Measurements from ENCODE around the gene MYO9B. TPM values are rescaled to one million over a fixed set of nuclear protein-coding genes. Genes with fewer than 3 reads are reported as not detected.

MYO9B gene
- polyA plus RNA-seq, 1 donor: 40.1 TPM

DNA sequence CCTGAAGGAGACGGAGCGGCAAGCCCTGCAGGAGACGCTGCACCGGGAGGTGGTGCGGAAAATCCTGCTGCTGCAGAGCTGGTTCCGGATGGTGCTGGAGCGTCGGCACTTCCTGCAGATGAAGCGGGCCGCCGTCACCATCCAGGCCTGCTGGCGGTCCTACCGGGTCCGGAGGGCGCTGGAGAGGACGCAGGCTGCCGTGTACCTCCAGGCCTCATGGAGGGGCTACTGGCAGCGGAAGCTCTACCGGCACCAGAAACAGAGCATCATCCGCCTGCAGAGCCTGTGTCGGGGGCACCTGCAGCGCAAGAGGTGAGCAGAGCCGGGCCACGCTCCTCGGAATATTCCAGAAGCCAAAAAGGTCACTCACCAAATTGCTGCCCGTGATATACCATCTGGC lies 117.2 kb downstream of the MYO9B start:
- DNase-seq: no peak

- no peak for DNase-seq
These were observed 119.0 kb downstream of the MYO9B start for GRCh38 chr19:17194608-17195007.

- no peak for DNase-seq
These were observed 119.5 kb downstream of the MYO9B start for GRCh38 chr19:17195106-17195505.

GRCh38 chr19:17196610-17197009 lies 121.0 kb downstream of the MYO9B start:
- DNase-seq: no peak

DNA sequence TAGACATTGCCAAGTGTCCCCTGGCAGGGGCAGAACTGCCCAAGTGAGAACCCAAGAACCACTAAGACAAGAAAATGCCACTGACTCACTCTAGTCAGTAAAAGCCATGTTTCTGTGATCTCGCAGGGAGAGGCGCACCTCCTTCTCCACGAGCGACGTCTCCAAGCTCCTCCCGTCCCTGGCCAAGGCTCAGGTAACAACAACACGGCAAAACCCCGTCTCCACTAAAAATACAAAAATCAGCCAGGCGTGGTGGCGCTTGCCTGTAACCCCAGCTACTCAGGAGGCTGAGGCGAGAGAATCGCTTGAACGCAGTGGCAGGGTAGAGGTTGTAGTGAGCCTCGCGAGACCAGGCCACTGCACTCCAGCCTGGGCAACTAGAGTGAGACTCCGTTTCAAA lies 122.1 kb downstream of the MYO9B start:
- DNase-seq: no peak

GRCh38 chr19:17200408-17201079 lies 125.0 kb downstream of the MYO9B start:
- DNase-seq: no peak

- no peak for DNase-seq
These were observed 126.7 kb downstream of the MYO9B start for GRCh38 chr19:17202249-17202648.

- DNase-seq: no peak
These were observed 127.1 kb downstream of the MYO9B start for GRCh38 chr19:17202713-17203112.

- DNase-seq: no peak
These were observed 129.9 kb downstream of the MYO9B start for GRCh38 chr19:17205237-17206140.

DNA sequence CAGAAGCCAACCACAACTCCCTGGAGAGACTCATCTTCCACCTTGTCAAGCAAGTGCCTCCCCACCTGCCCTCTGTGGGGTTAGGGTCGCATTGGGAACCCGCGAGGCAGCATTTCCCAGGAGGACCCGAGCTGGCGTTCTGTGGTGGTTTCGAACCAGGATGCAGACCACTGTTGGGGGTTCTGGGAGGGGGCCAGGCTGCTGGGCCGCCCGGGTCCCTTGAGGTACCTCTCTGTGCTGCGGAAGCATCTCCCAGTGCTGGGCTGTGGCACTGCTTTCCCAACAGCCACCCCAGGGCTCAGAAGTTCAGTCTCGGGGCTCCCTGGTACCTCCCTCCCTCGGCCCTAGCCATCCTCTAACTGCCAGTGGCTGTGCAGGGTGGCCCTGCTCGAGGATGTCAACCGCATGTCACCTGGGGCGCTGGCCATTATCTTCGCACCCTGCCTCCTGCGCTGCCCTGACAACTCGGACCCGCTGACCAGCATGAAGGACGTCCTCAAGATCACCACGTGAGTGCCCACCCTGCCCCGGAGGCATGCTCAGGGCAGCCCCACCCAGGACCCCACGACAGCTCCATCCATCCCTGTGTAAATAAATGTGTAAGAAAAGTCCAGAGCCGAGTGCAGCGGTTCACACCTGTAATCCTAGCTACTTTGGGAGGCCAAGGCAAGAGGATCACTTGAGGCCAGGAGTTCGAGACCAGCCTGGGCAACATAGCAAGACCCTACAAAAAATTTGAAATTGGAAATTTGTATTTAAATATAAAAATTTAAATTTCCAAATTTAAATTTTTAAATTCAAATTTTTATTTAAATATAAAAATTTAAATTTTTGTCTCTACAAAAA lies 131.4 kb downstream of the MYO9B start:
- DNase-seq: no peak

DNA sequence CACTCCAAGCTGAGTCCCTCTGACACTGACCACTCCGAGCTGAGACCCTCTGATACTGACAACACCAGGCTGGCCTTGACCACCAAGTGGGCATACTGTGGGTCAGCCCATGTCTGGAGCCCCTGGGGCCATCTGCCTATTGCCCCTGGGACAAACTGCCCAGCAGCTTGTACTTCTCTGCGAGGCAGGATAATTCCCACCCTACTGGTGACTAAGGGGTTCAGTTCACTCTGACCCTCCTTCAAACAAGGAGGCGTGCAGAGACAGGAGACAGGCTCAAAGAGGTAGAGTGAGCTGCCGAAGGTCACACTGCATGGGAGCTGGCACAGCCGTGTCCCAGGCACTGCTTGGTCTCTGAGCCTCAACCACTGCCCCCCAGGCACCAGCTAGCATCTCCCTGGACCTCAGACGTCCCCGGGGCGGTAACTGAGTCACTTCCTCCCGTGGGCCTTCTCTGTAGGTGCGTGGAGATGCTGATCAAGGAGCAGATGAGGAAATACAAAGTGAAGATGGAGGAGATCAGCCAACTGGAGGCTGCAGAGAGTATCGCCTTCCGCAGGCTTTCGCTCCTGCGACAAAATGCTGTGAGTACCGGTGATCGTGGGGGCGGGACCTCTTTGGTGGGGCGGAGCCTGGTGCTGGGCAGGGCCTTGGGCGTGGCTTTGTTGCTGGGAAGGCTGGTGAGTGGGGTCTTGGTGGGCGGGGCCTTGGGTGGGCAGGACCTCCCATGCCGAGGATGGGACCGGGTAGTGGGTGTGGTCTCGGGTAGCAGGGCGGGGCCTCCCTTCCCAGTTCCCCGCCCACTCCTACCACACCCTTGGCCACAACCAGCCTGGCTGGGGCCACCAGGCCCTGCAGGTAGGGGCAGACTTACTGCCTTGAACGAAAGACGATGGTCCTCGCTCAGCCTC lies 133.8 kb downstream of the MYO9B start:
- no peak for DNase-seq

- DNase-seq: no peak
These were observed 134.7 kb downstream of the MYO9B start for GRCh38 chr19:17210296-17210695.

- no peak for DNase-seq
These were observed 136.2 kb downstream of the MYO9B start for GRCh38 chr19:17211547-17212446.

DNA sequence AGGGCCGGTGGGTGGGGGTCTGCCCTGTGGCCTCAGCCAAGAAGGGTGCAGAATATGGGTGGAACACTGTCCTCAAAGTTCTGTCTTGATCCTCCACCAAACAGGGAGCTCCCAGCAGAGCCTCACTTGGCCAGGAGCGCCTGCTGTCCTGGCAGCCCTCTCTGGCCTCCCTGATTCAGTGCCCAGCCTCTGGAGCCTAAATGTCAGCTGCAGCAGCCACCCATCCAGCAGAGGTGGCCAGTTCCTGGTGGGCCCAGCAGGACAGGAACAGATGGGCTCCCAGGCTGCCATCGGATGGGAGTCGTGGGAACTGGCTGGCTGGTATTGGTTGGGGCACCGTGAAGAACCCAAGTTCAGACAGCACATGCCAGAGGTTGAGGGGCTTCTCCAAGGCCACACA lies 137.8 kb downstream of the MYO9B start:
- DNase-seq: no peak

DNA sequence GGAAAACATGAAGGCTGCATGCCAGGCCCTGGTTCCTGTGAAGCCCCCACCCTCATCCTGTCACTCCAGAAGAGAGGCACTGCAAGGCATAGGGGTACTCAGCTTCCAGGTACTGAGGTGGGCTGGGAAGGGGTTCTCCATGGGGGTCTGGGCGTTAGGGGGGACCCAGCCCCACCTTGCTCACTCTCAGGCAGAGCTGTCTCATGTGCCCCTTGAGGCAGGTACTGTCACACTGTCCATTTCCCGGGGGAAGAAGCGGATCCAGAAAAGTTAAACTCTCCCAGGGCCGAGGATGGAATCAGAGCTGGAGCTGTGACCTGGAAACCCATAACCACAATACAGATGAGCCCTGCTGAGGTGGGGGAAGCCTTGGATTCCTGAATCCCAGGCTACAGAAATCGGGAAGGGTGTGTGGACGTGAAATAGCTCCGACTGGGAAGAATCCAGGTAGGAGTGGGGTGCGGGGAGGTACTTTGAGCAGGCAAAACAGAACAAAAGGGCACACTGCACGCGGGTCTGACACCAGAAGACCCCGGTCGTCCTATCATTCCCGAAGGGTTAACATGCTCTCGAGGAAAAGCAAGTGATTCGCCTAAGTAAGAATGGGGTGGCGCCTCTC lies 139.0 kb downstream of the MYO9B start:
- no peak for DNase-seq

DNA sequence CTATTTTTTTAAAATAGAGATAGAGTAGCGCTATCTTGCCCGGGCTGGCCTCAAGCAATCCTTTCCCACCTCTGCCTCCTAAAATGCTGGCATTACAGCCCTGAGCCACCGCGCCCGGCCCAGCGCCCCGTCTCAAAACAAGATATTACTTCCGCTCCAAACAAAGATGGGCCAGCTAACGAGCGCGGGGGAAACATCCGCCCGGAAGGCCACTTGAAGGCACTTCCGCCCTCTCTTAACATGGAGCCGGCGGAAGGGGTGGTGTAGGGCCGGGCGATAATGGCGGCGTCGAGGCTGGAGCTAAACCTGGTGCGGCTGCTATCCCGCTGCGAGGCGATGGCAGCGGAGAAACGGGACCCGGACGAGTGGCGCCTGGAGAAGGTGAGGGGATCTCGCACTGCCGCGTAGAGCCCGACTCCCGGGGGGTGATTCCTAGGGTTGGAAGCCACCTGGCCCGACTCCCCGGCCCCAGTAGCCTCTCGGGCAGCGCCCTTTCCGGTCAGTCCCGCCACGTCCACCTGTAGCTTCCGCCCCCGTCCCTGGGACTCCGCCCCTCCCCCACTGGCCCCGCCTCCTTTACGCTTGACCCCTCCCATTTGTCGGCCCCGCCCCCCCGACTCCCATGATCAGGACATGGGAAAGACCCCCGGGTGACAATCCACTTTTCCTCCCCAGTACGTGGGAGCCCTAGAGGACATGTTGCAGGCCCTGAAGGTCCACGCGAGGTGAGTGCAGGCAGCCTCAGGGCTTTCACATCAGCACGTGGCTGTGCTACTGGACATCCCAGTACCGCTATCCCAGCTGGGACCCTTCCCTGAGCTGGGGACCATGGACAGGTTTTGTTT lies 139.8 kb downstream of the MYO9B start, which contains the start of gene USE1:
Gene USE1 (plus strand): TSS at position 231 of the 845 bp plus-strand sequence. CDS start 49 bp downstream, at position 280.
- DNase-seq: peak; percentile 94

- DNase-seq: no peak
These were observed 140.6 kb downstream of the MYO9B start for GRCh38 chr19:17216058-17216670.

DNA sequence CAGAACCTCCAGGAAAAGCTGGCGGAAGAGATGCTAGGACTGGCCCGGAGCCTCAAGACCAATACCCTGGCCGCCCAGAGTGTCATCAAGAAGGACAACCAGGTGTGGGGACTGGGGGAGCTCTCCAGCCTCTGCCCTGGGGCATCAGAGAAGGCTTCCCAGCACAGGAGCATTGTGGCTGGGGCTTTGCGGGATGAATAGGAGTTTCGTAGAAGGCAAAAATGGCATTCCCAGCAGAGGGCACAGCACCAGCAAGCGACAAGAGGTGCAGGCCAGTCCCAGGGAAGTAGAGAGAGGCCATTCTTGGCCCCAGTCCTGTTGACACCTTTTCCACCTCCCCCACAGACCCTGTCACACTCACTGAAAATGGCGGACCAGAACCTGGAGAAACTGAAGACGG lies 143.7 kb downstream of the MYO9B start:
- no peak for DNase-seq

Data from hindlimb muscle (tissue), 1 donor.